HepG2 (cell line): ENCODE data around the gene EMC9. TPM values are rescaled to one million over a fixed set of nuclear protein-coding genes. Genes with fewer than 3 reads are reported as not detected.

Source experiments
- AHR ChIP-seq: IDR thresholded peaks from 2 replicates; pipeline ENCODE4 v1.6.1; 2018; ENCODE audit warnings: missing genetic modification reagents, missing compliant biosample characterization
- HNRNPK ChIP-seq: fragments of 200-400 bp; formaldehyde crosslinking; IDR thresholded peaks from 2 replicates; pipeline ENCODE4 v1.6.1; 2018; ENCODE audit warnings: low read length, low read depth, moderate library complexity, mild to moderate bottlenecking; ENCODE audit not compliant: poor library complexity, severe bottlenecking
- KDM6A ChIP-seq: IDR thresholded peaks from 2 replicates; pipeline ENCODE4 v1.6.1; 2016; ENCODE audit warnings: low read depth
- MBNL3 ChIP-seq: fragments of 250-450 bp; sonication (Bioruptor Pico); conservative IDR thresholded peaks from 2 replicates; pipeline ENCODE4 v1.8.0; 2022; ENCODE audit warnings: mild to moderate bottlenecking, inconsistent platforms
- PAWR ChIP-seq: sonication (generic); formaldehyde crosslinking; IDR thresholded peaks from 2 replicates; pipeline ENCODE4 v1.4.0; 2020; ENCODE audit warnings: missing genetic modification reagents, mild to moderate bottlenecking, borderline replicate concordance
- PCBP2 ChIP-seq: fragments of 200-400 bp; formaldehyde crosslinking; optimal IDR thresholded peaks from 2 replicates; pipeline ENCODE3; 2018; ENCODE audit warnings: low read length, low read depth; ENCODE audit not compliant: poor library complexity, severe bottlenecking
- POLR2AphosphoS2 ChIP-seq: IDR thresholded peaks from 2 replicates; pipeline ENCODE4 v1.6.1; 2011; ENCODE audit warnings: low read depth, low read length, improper control_type of control experiment
- RCOR2 ChIP-seq: IDR thresholded peaks from 2 replicates; pipeline ENCODE4 v1.6.1; 2016; ENCODE audit warnings: missing biosample characterization, missing genetic modification reagents
- REL ChIP-seq: sonication (generic); formaldehyde crosslinking; conservative IDR thresholded peaks from 2 replicates; pipeline ENCODE4 v1.8.0; 2022; ENCODE audit warnings: mild to moderate bottlenecking, missing genetic modification reagents, moderate library complexity
- RFXAP ChIP-seq: sonication (generic); formaldehyde crosslinking; IDR thresholded peaks from 2 replicates; pipeline ENCODE4 v1.4.0; 2020; ENCODE audit warnings: missing genetic modification reagents, borderline replicate concordance
- TBL1XR1 ChIP-seq: fragments of 150-350 bp; IDR thresholded peaks from 2 replicates; pipeline ENCODE4 v1.6.1; 2014; ENCODE audit warnings: borderline replicate concordance, low read length; ENCODE audit not compliant: partially characterized antibody
- TOE1 ChIP-seq: sonication (generic); formaldehyde crosslinking; IDR thresholded peaks from 2 replicates; pipeline ENCODE4 v1.4.0; 2020; ENCODE audit warnings: mild to moderate bottlenecking, missing genetic modification reagents
- ZNF121 ChIP-seq: sonication (generic); formaldehyde crosslinking; IDR thresholded peaks from 2 replicates; pipeline ENCODE4 v1.5.0; 2020; ENCODE audit warnings: mild to moderate bottlenecking, missing genetic modification reagents
- ZNF124 ChIP-seq: sonication (generic); formaldehyde crosslinking; IDR thresholded peaks from 2 replicates; pipeline ENCODE4 v1.4.0; 2020; ENCODE audit warnings: missing genetic modification reagents
- ZNF251 ChIP-seq: sonication (generic); formaldehyde crosslinking; IDR thresholded peaks from 2 replicates; pipeline ENCODE4 v1.9.0; 2021; ENCODE audit warnings: mild to moderate bottlenecking, missing genetic modification reagents
- ZNF256 ChIP-seq: sonication (generic); formaldehyde crosslinking; conservative IDR thresholded peaks from 2 replicates; pipeline ENCODE4 v1.4.0; 2020; ENCODE audit warnings: missing genetic modification reagents
- ZNF354B ChIP-seq: sonication (generic); formaldehyde crosslinking; IDR thresholded peaks from 2 replicates; pipeline ENCODE4 v1.8.0; 2022; ENCODE audit warnings: mild to moderate bottlenecking, missing genetic modification reagents
- ZNF460 ChIP-seq: sonication (generic); formaldehyde crosslinking; IDR thresholded peaks from 2 replicates; pipeline ENCODE4 v1.5.1; 2020; ENCODE audit warnings: missing genetic modification reagents, mild to moderate bottlenecking, borderline replicate concordance
- ZNF598 ChIP-seq: sonication (generic); formaldehyde crosslinking; IDR thresholded peaks from 2 replicates; pipeline ENCODE4 v1.5.1; 2020; ENCODE audit warnings: mild to moderate bottlenecking, missing genetic modification reagents, borderline replicate concordance
- polyA plus RNA-seq, 8 experiments: library from polyadenylated mRNA; depleted of rRNA in 3 of 8; stranded (reverse) in 7 of 8; unstranded in 1 of 8; fragments of >200 nt; fragmentation: Illumina TruSeq in 4 of 8; extraction: Trizol in 4 of 8; gene quantifications; 2 replicates each; pipeline versions ENCODE4 v1.2.1 to v1.2.3, GENCODE V29; 2011 to 2016; ENCODE audit warnings: low read depth in 4 of 8, missing spikeins in 1 of 8, mixed read lengths in 1 of 8; ENCODE audit not compliant: insufficient read depth in 1 of 8
- total RNA-seq, 5 experiments: library from RNA; depleted of rRNA; stranded (reverse); fragments of >200 nt; fragmentation: Illumina TruSeq; extraction: Trizol; gene quantifications; 2 replicates each; pipeline ENCODE4 v1.2.3, GENCODE V29; 2016; ENCODE audit warnings: low read depth in 1 of 5
- TF ChIP-seq, protein P1 (sequence below): fragments of 450-650 bp; IDR thresholded peaks from 2 replicates; pipeline ENCODE4 v1.6.1; 2017; ENCODE audit warnings: mild to moderate bottlenecking
- TF ChIP-seq, protein P2 (sequence below): sonication (generic); formaldehyde crosslinking; IDR thresholded peaks from 2 replicates; pipeline ENCODE4 v1.4.0; 2020; ENCODE audit warnings: missing genetic modification reagents
- TF ChIP-seq, protein P3 (sequence below): sonication (generic); formaldehyde crosslinking; IDR thresholded peaks from 2 replicates; pipeline ENCODE4 v1.4.0; 2020; ENCODE audit warnings: missing genetic modification reagents, borderline replicate concordance
- TF ChIP-seq, protein P4 (sequence below): sonication (generic); formaldehyde crosslinking; IDR thresholded peaks from 2 replicates; pipeline ENCODE4 v1.4.0; 2020; ENCODE audit warnings: mild to moderate bottlenecking, missing genetic modification reagents

The EMC9 gene
- total and polyA plus RNA-seq, 2 of the 13 experiments (the other 11 are each of a cell fraction or from before 2014, with no cell fraction given), result 60.5 to 78.7 TPM

DNA sequence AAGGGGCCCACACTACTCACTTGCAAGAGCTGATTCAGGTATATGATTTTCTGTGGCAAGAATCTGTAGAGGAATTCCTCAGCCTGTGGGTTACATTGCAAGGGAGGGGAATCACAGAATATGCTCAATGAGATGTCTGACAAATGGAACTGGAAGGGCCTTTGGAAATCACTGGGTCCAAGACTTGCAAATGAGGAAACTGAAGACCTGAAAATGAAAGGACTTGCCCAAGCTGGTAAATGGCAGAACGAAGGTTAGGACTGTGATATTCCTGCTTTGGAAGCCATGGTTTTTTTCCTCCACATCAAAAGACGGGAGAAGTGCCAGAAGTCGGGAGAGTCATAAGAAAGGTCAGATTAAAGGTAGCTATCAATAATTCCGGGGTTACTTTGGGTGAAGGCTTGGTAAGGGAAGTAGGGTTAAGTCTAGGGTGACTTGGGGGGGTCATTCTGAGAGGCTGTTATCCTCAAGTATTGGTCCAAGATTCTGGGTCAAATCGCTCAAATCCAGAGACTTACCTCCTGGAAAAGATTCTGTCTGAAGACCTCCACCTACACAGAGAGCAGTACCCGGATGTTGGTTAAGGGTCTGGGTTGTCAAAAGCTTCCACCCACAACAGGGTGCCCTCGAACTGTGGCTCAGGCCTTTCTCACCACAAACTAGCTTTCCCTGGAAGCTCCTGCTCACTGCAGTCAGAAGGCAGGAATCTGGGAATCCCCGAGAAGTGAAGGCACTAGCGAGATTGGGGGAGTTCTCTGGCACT is 4.5 kb upstream of the EMC9 start (continued):
- TF ChIP-seq ZNF121 (CRISPR knock-in tag) (no peak), RCOR2 (CRISPR knock-in tag) (no peak), AHR (no peak), REL (no peak), HNRNPK (no peak), PCBP2 (no peak), ZNF124 (CRISPR knock-in tag) (no peak), RFXAP (CRISPR knock-in tag) (no peak), PAWR (CRISPR knock-in tag) (peak; percentile 75; the same call in 1 of the 2 replicates), TBL1XR1 (no peak), KDM6A (CRISPR knock-in tag) (no peak), ZNF354B (peak; percentile 64; the same call in 1 of the 2 replicates), ZNF598 (CRISPR knock-in tag) (no peak), MBNL3 (CRISPR knock-in tag) (no peak), ZNF256 (no peak), ZNF460 (no peak), POLR2AphosphoS2 (no peak), TOE1 (CRISPR knock-in tag) (no peak), ZNF251 (CRISPR knock-in tag) (no peak)
- TF ChIP-seq, protein P1, sequence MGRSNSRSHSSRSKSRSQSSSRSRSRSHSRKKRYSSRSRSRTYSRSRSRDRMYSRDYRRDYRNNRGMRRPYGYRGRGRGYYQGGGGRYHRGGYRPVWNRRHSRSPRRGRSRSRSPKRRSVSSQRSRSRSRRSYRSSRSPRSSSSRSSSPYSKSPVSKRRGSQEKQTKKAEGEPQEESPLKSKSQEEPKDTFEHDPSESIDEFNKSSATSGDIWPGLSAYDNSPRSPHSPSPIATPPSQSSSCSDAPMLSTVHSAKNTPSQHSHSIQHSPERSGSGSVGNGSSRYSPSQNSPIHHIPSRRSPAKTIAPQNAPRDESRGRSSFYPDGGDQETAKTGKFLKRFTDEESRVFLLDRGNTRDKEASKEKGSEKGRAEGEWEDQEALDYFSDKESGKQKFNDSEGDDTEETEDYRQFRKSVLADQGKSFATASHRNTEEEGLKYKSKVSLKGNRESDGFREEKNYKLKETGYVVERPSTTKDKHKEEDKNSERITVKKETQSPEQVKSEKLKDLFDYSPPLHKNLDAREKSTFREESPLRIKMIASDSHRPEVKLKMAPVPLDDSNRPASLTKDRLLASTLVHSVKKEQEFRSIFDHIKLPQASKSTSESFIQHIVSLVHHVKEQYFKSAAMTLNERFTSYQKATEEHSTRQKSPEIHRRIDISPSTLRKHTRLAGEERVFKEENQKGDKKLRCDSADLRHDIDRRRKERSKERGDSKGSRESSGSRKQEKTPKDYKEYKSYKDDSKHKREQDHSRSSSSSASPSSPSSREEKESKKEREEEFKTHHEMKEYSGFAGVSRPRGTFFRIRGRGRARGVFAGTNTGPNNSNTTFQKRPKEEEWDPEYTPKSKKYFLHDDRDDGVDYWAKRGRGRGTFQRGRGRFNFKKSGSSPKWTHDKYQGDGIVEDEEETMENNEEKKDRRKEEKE, result no peak
- TF ChIP-seq, protein P2, sequence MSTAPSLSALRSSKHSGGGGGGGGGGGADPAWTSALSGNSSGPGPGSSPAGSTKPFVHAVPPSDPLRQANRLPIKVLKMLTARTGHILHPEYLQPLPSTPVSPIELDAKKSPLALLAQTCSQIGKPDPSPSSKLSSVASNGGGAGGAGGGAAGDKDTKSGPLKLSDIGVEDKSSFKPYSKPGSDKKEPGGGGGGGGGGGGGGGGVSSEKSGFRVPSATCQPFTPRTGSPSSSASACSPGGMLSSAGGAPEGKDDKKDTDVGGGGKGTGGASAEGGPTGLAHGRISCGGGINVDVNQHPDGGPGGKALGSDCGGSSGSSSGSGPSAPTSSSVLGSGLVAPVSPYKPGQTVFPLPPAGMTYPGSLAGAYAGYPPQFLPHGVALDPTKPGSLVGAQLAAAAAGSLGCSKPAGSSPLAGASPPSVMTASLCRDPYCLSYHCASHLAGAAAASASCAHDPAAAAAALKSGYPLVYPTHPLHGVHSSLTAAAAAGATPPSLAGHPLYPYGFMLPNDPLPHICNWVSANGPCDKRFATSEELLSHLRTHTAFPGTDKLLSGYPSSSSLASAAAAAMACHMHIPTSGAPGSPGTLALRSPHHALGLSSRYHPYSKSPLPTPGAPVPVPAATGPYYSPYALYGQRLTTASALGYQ, result no peak
- TF ChIP-seq, protein P3, sequence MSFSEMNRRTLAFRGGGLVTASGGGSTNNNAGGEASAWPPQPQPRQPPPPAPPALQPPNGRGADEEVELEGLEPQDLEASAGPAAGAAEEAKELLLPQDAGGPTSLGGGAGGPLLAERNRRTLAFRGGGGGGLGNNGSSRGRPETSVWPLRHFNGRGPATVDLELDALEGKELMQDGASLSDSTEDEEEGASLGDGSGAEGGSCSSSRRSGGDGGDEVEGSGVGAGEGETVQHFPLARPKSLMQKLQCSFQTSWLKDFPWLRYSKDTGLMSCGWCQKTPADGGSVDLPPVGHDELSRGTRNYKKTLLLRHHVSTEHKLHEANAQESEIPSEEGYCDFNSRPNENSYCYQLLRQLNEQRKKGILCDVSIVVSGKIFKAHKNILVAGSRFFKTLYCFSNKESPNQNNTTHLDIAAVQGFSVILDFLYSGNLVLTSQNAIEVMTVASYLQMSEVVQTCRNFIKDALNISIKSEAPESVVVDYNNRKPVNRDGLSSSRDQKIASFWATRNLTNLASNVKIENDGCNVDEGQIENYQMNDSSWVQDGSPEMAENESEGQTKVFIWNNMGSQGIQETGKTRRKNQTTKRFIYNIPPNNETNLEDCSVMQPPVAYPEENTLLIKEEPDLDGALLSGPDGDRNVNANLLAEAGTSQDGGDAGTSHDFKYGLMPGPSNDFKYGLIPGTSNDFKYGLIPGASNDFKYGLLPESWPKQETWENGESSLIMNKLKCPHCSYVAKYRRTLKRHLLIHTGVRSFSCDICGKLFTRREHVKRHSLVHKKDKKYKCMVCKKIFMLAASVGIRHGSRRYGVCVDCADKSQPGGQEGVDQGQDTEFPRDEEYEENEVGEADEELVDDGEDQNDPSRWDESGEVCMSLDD (CRISPR knock-in tag), result no peak
- TF ChIP-seq, protein P4, sequence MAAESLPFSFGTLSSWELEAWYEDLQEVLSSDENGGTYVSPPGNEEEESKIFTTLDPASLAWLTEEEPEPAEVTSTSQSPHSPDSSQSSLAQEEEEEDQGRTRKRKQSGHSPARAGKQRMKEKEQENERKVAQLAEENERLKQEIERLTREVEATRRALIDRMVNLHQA (CRISPR knock-in tag), result no peak
